A673 (cell line): ENCODE data around the gene ACOT7. TPM values are rescaled to one million over a fixed set of nuclear protein-coding genes. Genes with fewer than 3 reads are reported as not detected.

Experiments used
- BruUV-seq: library from RNA; stranded (reverse); fragments of 400-500 nt; replicated peaks from 2 replicates; lab custom pipeline; 2021; lab: Mats Ljungman, UMichigan
- CTCF ChIA-PET: fragments of 300-600 bp; sonication (Branson Sonifier 250); formaldehyde crosslinking; loops from one replicate; lab custom pipeline; 2022; ENCODE audit warnings: antibody characterized with exemption; lab: Charles Lee
- POLR2A ChIA-PET: fragments of 300-600 bp; sonication (Branson Sonifier 250); formaldehyde crosslinking; loops from one replicate; lab custom pipeline; 2022; ENCODE audit warnings: antibody characterized with exemption; ENCODE audit not compliant: low non-redundant PET; lab: Charles Lee
- DNase-seq: peaks from one replicate; pipeline ENCODE4 v3.0.0-alpha.2; 2015; ENCODE audit warnings: low spot score
- H3K27ac ChIP-seq: fragments of 200-600 bp; sonication (generic); 2 replicates; pipeline ENCODE4 v1.5.1; 2016; ENCODE audit warnings: mixed run types, low read depth, mild to moderate bottlenecking, mixed read lengths, antibody characterized with exemption, low read length; ENCODE audit not compliant: poor library complexity, severe bottlenecking
- H3K27me3 ChIP-seq: fragments of 200-600 bp; sonication (generic); replicated peaks from 2 replicates; pipeline ENCODE4 v1.6.1; 2017; ENCODE audit warnings: mixed run types, low read depth, mild to moderate bottlenecking, mixed read lengths, antibody characterized with exemption, low read length; ENCODE audit not compliant: insufficient read depth, poor library complexity
- H3K36me3 ChIP-seq: fragments of 200-600 bp; sonication (generic); 2 replicates; pipeline ENCODE4 v1.6.1; 2016; ENCODE audit warnings: mixed run types, mild to moderate bottlenecking, mixed read lengths, antibody characterized with exemption, low read length; ENCODE audit not compliant: insufficient read depth, poor library complexity, severe bottlenecking
- H3K4me1 ChIP-seq: fragments of 200-600 bp; sonication (generic); 2 replicates; pipeline ENCODE4 v1.6.1; 2017; ENCODE audit warnings: mixed run types, mild to moderate bottlenecking, mixed read lengths, antibody characterized with exemption, low read length; ENCODE audit not compliant: insufficient read depth, poor library complexity, severe bottlenecking
- H3K4me3 ChIP-seq: fragments of 200-600 bp; sonication (generic); 2 replicates; pipeline ENCODE4 v1.5.1; 2016; ENCODE audit warnings: low read depth, mixed run types, mild to moderate bottlenecking, mixed read lengths, low read length; ENCODE audit not compliant: poor library complexity, severe bottlenecking
- H3K9me3 ChIP-seq: fragments of 200-600 bp; sonication (generic); 2 replicates; pipeline ENCODE4 v1.6.1; 2016; ENCODE audit warnings: mixed run types, low read depth, mild to moderate bottlenecking, mixed read lengths, antibody characterized with exemption, low read length; ENCODE audit not compliant: poor library complexity, severe bottlenecking
- EZH2 ChIP-seq: fragments of 200-600 bp; sonication (generic); IDR thresholded peaks from 2 replicates; pipeline ENCODE4 v1.6.1; 2017; ENCODE audit warnings: borderline replicate concordance, low read depth, mild to moderate bottlenecking, mixed read lengths, antibody characterized with exemption, low read length; ENCODE audit not compliant: poor library complexity, severe bottlenecking
- intact Hi-C: fragments of 100-400 bp; cut with micrococcal nuclease; formaldehyde crosslinking; loops from one replicate; pipeline ENCODE4 v1.10.0; 2022; ENCODE audit not compliant: unreplicated experiment
- total RNA-seq: library from RNA; stranded (reverse); gene quantifications from 2 replicates; pipeline ENCODE4 v1.2.3, GENCODE V29; 2021
- TF ChIP-seq, protein P1 (sequence below): fragments of 300-800, 200-600 bp; sonication (generic); conservative IDR thresholded peaks from 2 replicates; pipeline ENCODE4 v1.5.1; 2017; ENCODE audit warnings: low read depth, mild to moderate bottlenecking, antibody characterized with exemption, low read length, moderate library complexity, mixed read lengths

ACOT7 gene
- total RNA-seq, 1 experiment from 2014 or later: 132 TPM

DNA sequence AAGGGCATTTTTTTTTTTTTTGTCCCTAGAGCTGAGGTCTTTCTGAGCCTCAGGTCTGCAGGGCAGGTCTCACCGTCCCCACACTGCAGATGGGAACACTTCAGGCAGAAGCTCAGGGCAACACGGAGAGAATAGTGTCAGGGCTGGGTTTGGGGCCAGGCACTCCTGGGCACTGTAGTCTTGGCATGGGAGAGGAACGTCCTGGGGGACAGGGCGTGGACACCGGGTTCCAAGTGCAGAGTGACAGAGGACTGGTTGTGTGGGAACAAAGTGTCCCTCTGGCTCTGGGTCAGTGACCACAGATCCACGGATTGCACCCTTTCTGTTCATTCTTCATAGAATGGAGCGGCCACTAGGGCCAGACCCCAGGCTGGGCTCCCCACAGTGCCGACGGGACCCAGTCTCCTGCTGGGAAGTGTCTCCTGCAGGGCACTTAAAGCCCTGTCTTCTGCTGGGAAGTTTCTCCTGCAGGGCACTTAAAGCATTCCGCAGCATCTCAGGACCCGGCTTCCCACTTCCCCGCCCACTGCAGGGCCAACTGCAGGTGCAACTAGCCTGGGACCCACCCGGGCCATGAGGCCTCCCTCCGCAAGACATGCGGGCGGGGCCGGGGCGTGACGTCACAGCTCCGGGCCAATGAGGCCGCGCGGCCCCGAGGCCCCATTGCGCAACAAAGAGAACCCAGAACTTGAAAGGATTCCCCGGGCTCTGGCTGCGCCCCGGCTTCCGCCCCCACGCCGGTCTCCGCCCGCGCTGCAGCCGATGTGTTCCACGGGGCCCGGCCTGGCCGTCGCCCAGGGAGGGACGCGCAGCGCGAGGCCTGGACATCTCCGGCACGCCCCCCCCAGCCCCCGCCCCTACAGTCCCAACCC, 133.8 kb downstream of the ACOT7 start:
- no TSS peak for BruUV-seq
- Histone ChIP-seq H3K4me3 (peak overlapping the region; percentile 62), H3K4me1 (peaks cover 20% of the 10 kb centered on the region), H3K36me3 (no peaks in the 10 kb centered on the region), H3K9me3 (no peaks in the 10 kb centered on the region), H3K27me3 (no peaks in the 10 kb centered on the region), H3K27ac (no peak overlapping the region)
- POLR2A ChIA-PET: no interaction called here
- CTCF ChIA-PET: no interaction called here
- no peak for TF ChIP-seq EZH2
- TF ChIP-seq, protein P1, sequence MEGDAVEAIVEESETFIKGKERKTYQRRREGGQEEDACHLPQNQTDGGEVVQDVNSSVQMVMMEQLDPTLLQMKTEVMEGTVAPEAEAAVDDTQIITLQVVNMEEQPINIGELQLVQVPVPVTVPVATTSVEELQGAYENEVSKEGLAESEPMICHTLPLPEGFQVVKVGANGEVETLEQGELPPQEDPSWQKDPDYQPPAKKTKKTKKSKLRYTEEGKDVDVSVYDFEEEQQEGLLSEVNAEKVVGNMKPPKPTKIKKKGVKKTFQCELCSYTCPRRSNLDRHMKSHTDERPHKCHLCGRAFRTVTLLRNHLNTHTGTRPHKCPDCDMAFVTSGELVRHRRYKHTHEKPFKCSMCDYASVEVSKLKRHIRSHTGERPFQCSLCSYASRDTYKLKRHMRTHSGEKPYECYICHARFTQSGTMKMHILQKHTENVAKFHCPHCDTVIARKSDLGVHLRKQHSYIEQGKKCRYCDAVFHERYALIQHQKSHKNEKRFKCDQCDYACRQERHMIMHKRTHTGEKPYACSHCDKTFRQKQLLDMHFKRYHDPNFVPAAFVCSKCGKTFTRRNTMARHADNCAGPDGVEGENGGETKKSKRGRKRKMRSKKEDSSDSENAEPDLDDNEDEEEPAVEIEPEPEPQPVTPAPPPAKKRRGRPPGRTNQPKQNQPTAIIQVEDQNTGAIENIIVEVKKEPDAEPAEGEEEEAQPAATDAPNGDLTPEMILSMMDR: no peak
- intact Hi-C loops: loop anchor here (5.0 kb wide), 1 partner anchor 83 kb away; no protein-coding TSS in a partner anchor
- DNase-seq: peak; percentile 87

DNA sequence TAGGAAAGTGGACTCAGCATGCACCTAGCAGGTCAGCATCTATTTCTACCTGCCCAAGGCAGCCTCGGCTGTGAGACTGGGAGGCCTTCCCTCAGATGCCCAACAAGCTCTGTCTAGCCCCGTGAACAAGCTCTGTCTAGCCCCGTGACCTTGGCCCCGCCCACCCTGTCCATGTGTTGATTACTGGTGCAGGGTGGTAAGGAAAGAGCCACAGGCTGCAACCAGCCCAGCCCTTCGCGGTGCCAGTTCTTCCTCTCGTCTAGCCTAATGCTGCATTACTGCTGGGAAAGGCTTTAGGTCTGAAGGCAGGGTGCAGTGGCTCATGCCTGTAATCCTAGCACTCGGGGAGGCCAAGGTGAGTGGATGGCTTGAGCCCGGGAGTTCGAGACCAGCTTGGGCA, 134.9 kb downstream of the ACOT7 start:
- H3K4me3 ChIP-seq: no peak overlapping the region
- CTCF ChIA-PET: no interaction called here
- BruUV-seq: no TSS peak
- H3K9me3 ChIP-seq: no peaks in the 10 kb centered on the region
- POLR2A ChIA-PET: no interaction called here
- intact Hi-C loops: no loop called here
- H3K4me1 ChIP-seq: peaks cover 20% of the 10 kb centered on the region
- H3K27me3 ChIP-seq: no peaks in the 10 kb centered on the region
- H3K36me3 ChIP-seq: no peaks in the 10 kb centered on the region
- TF ChIP-seq EZH2: no peak
- TF ChIP-seq, protein P1: no peak
- no peak for DNase-seq
- H3K27ac ChIP-seq: no peak overlapping the region

DNA sequence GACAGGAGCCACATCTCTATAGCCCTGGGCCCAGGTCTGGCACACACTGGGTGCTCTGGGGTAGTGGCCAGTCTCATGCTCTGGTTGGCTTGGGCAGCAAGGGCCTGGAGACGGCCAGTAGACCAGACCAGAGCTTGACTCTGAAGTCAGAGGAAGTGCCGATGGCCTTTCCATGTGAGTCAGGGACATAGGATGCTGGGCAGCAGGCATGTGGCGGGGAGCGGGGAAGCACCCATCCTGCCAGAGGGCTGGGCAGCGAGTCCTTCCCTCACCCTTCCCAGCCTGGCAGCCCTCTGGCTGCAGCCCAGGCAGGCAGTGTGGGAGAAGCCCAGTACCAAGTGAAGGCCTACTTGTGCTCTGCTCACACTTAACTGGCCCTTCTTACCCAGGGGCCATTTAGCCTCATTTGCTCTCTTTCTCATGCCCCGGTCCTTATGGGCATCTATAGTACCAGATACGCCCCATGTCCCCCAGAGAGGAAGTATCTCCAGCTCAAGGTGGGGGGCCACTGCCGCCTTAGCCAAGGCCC, 136.0 kb downstream of the ACOT7 start:
- BruUV-seq: no TSS peak
- intact Hi-C loops: no loop called here

More for the DNA sequence above, 136.0 kb downstream of the ACOT7 start:
- H3K9me3 ChIP-seq: no peaks in the 10 kb centered on the region
- POLR2A ChIA-PET: no interaction called here
- no peak for TF ChIP-seq EZH2
- TF ChIP-seq, protein P1: no peak
- no peak overlapping the region for H3K27ac ChIP-seq
- H3K36me3 ChIP-seq: no peaks in the 10 kb centered on the region
- DNase-seq: no peak
- CTCF ChIA-PET: no interaction called here
- H3K27me3 ChIP-seq: no peaks in the 10 kb centered on the region
- H3K4me3 ChIP-seq: no peak overlapping the region
- peaks cover 12% of the 10 kb centered on the region for H3K4me1 ChIP-seq
